GM21367 (cell line): ENCODE measurements around the gene FLNB.

Experiments
- ATAC-seq: cut with Tn5 transposase; IDR thresholded peaks from one replicate; pipeline ENCODE4 v1.9.1; 2021; ENCODE audit not compliant: unreplicated experiment

FLNB gene

GRCh38 chr3:58157700-58158099 lies 149.5 kb downstream of the FLNB start:
- no peak for ATAC-seq

GRCh38 chr3:58158442-58159153 lies 150.4 kb downstream of the FLNB start:
- no peak for ATAC-seq

GRCh38 chr3:58160399-58160798 lies 152.2 kb downstream of the FLNB start:
- no peak for ATAC-seq

DNA sequence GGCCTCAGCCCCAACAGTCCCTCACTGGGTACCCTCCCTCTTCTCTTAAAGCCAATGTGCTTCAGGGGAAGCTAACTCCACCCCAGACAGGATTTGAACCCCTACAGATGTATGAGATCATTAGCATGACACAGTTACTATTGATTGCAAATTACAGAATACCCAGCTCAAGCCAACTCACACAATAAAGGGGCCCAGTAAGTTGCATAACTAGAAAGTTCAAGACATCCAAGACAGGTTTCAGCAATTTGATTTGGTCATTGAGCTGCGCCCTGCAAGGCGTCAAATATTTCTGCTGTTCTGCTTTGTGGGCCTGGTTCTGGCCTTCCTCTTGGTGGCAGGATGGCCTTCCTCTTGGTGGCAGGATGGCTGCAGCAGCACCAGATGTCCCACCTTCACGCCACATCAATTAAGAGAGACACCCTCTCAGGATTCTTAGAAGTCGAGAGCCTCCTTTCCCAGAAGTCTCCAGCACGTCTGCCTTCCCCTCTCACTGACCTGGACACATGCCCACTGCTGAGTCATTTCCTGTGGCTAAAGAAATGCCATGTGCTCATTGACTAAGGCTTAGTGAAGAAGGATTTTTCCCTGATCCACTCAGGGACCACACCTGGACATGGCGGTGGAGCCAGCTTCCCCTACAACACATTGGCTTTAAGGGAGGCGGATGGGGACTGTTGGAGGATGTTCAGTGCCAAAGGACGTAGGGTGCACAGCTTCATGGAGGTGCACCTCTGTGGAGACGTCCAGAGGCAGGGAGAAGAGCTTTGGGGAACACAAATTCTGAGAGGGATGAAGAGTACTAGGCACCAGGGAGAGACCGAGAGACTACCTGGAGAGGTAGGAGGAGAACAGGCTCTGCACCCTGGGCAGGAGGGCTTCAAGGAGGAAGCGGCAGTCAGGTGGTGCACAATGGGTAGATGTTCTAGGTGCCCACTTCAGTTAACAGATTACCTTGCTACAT lies 153.5 kb downstream of the FLNB start:
- no peak for ATAC-seq

DNA sequence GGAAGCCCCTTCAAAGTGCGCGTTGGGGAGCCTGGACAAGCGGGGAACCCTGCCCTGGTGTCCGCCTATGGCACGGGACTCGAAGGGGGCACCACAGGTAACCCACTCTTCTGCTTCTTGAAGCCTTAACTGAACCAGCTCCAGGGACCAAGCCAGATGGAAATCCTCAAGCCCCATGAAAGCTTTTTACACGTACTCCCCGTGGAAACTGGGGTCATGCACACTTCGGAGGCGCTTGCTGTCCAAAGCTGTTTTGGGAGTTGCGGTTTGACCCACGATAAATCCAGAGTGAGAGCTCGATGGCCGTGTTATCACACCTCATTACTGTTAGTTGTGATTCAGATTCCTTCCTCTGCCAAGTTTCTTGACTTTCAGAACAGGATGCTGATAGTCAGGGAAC lies 155.0 kb downstream of the FLNB start:
- no peak for ATAC-seq

DNA sequence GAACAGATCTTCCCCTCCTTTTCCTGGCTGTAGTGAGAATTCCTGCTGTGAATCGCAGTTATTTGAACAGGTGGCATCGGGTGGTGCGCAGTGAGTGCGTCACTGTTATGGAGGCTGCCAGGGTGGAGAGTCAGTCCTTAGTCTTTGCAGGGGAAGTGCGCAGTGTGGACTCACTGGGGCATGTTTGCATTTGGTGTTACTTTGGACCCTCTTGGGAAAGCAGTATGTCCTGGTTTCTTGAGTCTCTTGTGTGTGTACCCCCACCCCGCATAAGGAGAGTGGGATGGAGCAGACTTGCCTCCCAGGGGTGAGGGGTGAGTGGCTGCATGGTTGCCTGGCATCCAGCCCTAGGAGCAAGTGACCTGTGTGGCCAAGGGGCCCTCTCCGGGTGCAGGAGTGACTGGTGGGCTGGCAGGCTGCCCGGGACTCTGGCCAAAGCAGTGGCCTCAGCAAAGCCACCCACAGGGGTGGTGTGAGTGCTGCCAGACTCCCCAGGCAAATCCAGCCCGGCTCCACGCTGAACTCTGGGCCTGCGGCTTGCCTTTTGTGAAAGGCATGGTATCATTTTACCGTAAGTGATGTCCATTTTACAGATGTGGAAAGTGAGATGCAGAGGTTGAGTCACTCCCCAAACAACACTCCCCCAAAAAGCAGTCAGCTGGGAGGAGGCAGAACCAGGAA lies 156.1 kb downstream of the FLNB start:
- ATAC-seq: no peak

DNA sequence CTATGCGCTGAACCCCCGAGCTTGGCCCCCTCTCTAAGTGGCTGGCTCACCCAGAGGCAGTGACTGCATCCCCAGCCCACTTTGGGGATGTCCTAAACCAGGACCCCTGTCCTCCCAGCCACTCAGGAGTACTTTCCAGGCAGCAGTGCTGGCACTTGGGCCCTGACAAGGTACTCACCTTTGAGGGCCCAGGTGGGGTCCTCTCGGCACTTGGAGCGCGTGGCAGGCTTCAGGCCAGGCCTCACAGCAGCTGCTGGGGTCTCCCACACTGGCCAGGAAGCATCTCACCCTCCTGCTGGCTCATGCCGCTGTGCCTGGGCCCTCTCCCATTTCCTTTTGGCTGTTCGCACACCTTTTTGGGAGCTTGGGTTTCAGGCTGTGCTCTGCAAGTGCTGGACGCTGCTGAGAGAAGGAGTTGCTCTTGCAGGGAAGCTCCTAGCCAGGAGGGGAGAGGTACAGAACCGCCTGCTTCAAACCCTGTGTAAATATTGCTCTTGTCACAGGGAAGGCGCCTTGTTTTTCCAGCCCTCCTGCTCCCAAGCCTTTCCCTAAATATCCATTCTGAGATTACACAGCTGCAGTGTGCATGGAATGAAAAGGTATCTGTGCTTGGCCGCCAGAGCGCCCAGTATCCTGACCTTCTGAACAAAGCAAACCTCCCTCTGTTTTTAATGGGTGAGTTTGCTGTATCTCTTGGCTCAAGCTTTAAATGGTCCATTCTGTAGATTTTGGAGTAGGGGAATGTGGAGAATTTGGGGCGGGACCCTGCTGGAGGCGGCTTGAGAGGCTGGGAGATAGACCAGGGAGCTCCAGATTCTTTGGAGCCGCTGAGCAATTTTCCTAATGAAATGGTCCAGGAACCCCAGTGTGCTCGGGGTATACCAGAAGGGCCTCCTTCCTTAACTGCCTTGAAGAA lies 156.9 kb downstream of the FLNB start:
- no peak for ATAC-seq

- no peak for ATAC-seq
Measured at GRCh38 chr3:58167431-58168351, 159.5 kb downstream of the FLNB start.

DNA sequence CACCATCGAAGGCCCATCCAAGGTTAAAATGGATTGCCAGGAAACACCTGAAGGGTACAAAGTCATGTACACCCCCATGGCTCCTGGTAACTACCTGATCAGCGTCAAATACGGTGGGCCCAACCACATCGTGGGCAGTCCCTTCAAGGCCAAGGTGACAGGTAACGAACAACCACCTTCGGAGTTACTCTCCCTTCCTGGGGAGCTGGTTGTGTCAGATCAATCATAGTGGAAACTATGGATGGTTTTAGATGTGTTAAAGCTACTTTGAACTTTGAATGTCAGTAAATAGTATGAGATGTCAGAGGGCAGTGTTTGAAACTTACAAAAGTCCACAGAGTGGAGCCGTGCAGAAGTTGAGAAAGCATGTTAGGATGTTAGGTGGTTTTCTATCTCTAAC lies 160.3 kb downstream of the FLNB start:
- no peak for ATAC-seq

GRCh38 chr3:58169371-58169770 lies 161.1 kb downstream of the FLNB start:
- ATAC-seq: no peak

GRCh38 chr3:58170376-58170775 lies 162.2 kb downstream of the FLNB start:
- no peak for ATAC-seq

GRCh38 chr3:58171126-58171525 lies 162.9 kb downstream of the FLNB start:
- ATAC-seq: no peak

DNA sequence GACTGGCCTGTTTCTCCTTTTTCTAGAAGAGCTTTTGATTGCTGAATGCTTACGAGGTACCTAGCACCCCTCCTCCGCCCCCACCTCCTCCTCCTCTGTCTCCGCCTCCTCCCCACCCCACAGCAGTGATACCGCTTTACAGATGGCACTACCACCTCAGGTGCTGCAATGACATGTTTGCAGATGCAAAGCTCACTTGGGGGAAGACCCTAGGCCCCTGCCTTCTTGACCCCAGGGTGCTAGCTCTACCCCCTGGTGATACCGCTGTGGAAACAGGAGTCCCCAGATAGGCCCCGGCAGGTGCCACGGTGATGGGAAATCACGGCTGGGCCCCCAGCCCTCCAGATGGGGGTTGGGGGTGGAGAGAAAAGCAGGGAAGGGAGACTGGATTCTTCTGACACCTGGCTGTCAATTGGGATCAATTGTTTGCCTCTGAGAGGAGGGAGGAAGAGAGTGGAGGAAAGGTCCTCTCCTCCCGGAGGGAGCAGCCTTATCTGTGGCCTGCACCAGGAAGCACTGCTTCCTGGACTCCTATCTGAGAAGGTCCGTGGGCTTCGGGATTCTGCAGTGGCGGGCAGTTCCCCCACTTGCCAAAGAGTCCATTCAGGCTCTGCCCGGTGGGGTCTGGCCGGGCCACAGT lies 164.9 kb downstream of the FLNB start:
- no peak for ATAC-seq

GRCh38 chr3:58173669-58174398 lies 165.6 kb downstream of the FLNB start:
- no peak for ATAC-seq

- no peak for ATAC-seq
Measured at GRCh38 chr3:58175187-58175436, 166.9 kb downstream of the FLNB start.

DNA sequence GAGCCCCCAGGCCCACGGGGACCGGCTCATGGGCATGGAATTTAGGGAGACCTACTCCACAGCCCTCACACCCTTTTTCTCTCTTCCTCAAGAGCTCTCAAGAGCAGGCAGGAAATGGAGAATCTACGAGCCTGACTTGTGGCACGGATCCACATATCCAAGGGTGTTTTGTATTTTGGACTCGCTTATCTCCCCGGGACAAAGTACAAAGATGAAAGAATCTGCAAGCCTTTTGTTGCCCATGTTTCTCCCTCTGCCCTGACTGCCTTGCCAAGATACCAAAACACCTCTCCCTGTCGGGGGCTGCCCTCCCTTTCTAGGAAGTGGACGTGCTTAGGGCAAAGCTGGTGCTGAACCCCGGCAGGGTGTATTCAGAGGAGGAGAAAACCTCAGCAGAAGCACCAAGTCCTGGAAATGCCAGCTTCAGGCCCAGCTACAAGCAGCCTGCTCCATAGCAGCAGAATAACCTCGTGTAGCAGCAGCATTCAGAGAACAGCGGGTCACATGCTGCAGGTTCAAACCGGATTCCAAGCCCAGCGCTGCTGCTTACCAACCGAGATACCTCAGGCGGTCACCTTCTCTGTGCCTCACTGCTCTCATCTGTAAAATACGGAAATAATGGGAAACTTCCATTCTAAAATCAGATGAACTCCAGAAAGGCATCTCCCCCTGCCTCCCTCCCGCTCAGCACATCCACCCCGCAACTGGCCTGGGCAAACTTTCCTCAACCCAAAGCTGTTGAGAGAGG lies 167.4 kb downstream of the FLNB start:
- ATAC-seq: no peak

- ATAC-seq: no peak
Measured at GRCh38 chr3:58176185-58176530, 167.9 kb downstream of the FLNB start.

DNA sequence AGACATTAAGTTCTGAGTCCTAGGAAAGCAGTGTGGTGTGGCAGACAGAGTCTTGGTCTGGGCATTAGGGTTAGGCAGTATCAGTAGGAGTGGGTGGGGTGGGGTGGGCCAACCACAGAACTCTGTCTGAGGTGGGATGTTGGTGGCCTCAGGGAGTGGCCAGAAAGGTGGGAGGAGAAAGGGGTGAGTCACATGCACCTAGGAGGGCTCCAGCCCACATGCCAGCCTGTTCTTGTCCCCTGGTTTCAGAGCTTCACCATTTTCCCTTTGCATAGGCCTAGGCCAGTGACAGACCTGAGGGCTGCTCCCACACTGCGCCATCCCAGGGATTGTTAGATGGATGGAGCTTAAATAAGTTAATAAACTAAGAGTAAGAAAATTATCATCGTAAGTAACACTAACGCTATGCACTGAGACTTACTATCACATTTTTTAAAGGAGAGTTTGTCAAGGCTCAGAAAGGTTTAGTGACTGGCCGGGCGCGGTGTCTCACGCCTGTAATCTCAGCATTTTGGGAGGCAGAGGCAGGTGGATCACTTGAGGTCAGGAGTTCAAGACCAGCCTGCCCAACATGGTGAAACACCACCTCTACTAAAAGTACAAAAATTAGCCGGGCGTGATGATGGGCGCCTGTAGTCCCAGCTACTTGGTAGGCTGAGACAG lies 168.7 kb downstream of the FLNB start:
- ATAC-seq: no peak
